Endothelial cell of umbilical vein (primary cell): ENCODE data around the gene SHCBP1.

Source experiments
- CTCF ChIP-seq, 2 donors: IDR thresholded peaks; 1 replicate in 1 of 2; 2 replicates in 1 of 2; pipeline ENCODE4 v1.5.1; 2011; ENCODE audit warnings: low read length in 2 of 2, mild to moderate bottlenecking in 2 of 2, moderate library complexity in 2 of 2, control low read depth in 1 of 2, inconsistent platforms in 1 of 2, low read depth in 1 of 2; ENCODE audit not compliant: insufficient read depth in 1 of 2; ENCODE audit errors: extremely low read depth in 1 of 2
- EZH2 ChIP-seq: IDR thresholded peaks from 2 replicates; pipeline ENCODE4 v1.6.1; 2012; ENCODE audit warnings: borderline replicate concordance, low read depth, mild to moderate bottlenecking, moderate library complexity, low read length, inconsistent platforms; ENCODE audit not compliant: severe bottlenecking
- POLR2A ChIP-seq: IDR thresholded peaks from 2 replicates; pipeline ENCODE4 v1.6.1; 2012; ENCODE audit warnings: low read depth, mild to moderate bottlenecking, control low read depth, low read length
- POLR2AphosphoS5 ChIP-seq: IDR thresholded peaks from 2 replicates; pipeline ENCODE4 v1.6.1; 2012; ENCODE audit warnings: low read depth, mild to moderate bottlenecking, control low read depth, low read length, moderate library complexity; ENCODE audit not compliant: insufficient read depth

- TF ChIP-seq CTCF (IDR thresholded peaks at IDR 0.05; ENCODE audit: extremely low read depth in 1 of 2, insufficient read depth in 1 of 2, low read depth in 1 of 2, low read length in 2 of 2) (no peak), EZH2 (no peak), POLR2AphosphoS5 (no peak), POLR2A (no peak)
These were observed 11.9 kb upstream of the SHCBP1 start for GRCh38 chr16:46632778-46633733.
